GM21737 (cell line): Measurements from ENCODE around the gene RP9.
"Not testable (repeated sequence)": the region's sequence is repeated elsewhere in the genome, so short reads cannot be mapped to it uniquely, and the experiment has no call there.

ENCODE experiments used
- ATAC-seq: cut with Tn5 transposase; IDR thresholded peaks from one replicate; pipeline ENCODE4 v1.9.1; 2021; ENCODE audit warnings: mild to moderate bottlenecking, moderate library complexity; ENCODE audit not compliant: unreplicated experiment

RP9 gene

DNA sequence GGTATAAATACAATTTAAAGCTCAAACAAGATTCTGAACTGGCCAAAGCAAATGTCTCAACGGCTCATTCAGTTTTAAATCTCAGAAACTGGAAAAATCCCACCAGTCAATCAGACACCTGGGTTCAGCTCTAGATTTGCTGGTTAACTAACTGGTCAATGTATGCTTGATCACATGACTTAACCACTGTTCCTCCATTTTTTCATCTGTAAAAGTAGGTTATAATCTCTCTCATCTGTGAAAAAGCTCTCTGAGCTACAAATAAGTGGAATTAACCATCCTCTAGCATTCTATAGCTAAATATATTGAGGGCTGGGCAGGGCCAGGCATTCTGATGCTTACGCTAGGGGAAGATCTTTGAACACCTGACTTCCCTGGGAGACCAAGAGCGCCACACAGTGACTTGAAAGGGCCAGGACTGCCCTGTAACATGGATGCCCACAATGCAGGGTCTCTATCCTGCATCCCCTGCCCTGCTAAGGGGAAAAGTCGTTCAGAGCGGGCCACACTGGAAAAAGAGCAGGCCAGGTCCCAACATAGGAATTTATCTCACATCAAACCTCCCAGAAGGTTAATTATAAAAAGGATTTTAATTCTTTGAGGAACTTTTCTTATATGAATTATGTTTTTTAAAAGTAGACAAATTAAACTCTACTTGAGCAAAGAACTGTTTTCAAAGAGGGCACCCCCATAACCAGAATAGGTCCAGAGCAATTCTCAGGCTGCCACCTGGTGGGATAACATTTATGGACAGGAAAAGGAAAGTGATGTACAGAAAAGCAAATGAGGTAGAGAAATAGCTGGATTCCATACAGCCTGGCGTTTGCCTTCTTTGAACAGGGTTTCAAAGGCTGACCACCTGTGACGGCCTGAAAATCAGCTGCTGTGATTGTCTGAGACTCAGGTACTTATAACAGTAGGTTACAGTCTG is 1.8 kb downstream of the RP9 start:
- no peak for ATAC-seq

DNA sequence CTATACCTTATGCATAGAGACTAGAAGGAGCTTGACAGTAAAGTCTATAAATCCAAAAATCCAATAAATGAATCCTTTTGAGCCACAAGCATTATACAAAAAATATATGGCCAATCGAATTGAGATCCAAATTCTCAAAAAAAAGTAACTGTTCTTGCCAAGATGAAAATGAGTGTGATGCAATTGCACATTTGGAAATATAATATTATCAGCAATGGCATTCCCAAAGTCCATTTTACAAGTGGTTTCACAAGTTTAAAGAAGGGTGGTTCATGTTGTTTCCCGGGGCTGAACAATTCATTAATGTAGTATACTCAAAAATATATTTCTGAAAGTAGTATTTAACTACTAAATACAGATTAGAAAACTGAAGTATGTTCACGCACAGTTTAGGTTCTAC is 7.3 kb downstream of the RP9 start:
- ATAC-seq, result no peak

DNA sequence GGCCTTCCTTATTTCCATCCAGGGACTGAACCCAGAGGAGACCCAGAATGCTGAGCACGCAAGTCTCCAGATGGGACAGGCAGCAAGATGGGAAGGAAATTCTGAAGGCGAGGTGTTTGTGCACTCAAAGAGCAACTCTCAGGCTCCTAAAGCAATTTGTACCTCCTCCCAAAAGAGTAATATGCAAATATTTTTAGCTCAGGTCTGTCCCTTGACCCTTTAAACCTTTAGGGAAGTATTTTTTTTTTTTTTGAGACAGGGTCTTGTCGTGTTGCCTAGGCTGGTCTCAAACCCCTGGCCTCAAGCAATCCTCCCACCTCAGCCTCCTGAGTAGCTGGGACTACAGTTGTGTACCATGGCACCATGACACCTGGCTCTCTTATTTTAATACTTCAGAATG is 8.4 kb downstream of the RP9 start:
- ATAC-seq, result no peak

- no peak for ATAC-seq
These were observed 9.9 kb downstream of the RP9 start for GRCh38 chr7:33099154-33099940.

- not testable (repeated sequence) for ATAC-seq
These were observed 14.4 kb downstream of the RP9 start for GRCh38 chr7:33094745-33095275.

DNA sequence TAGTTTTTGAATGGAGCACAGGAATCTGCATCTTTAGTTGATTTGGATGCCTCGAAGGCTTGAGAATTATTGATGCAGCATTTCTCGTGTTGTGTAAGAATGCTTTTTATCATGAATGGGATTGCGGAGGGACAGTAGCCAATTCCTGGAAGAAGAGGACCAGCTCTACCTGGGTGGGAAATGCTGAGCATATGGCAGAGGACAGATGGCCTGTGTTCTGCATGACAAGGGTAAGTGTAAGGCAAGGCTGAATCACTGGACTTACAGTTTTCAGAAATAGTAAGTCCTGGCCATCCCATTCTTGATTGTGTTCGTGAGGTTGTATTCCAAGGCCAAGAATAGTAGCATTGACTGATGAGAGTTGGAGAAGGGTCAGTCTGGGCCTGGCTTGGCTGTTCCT is 15.9 kb downstream of the RP9 start:
- no peak for ATAC-seq

DNA sequence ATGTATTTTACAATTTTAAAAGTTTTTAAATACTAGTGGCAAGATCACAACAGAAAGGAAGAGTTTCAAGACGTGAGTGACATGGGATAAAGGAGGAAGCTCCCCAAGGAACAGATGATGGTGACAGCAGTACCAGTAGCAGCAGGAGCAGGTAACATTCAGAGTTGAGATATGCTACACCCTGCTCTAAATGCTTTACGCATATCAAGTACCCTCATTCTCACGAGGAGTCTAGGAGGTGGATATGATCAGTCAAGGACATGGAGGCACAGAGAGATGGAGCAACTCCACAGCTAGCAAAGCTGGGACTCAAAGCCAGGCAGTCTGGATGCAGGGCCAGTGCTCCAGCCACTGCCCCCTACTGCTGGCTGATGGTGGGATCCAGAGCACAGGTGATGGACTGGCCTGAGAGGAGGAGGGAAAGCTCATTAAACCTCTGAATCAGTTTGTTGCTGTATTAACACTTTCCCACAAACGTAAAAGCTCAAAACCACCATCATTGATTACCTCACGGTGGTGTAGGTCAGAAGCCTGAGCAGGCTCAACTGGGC is 17.5 kb downstream of the RP9 start:
- no peak for ATAC-seq

DNA sequence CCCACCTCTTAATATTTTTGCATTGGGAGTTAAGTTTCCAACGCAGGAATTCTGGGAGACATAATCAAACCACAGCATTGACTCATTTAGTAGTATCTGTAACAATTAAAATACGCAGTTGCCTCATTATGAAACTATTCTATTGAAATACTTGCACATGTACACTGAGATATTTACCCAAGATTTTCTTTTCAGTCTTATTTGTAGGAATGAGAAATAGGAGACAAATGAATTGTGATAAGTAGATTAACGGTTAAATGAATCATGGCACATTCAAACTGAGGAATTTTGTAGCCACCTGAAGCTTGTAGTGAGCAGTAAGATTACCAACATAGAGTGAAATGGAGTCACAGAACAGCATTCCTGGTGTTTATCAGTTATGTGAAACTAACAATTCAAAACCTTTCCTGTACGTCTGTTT is 18.1 kb downstream of the RP9 start:
- ATAC-seq, result no peak

GRCh38 chr7:33089142-33089541 is 20.1 kb downstream of the RP9 start:
- ATAC-seq, result no peak

GRCh38 chr7:33087858-33088257 is 21.3 kb downstream of the RP9 start:
- ATAC-seq, result no peak

GRCh38 chr7:33087356-33087755 is 21.8 kb downstream of the RP9 start:
- ATAC-seq, result no peak

DNA sequence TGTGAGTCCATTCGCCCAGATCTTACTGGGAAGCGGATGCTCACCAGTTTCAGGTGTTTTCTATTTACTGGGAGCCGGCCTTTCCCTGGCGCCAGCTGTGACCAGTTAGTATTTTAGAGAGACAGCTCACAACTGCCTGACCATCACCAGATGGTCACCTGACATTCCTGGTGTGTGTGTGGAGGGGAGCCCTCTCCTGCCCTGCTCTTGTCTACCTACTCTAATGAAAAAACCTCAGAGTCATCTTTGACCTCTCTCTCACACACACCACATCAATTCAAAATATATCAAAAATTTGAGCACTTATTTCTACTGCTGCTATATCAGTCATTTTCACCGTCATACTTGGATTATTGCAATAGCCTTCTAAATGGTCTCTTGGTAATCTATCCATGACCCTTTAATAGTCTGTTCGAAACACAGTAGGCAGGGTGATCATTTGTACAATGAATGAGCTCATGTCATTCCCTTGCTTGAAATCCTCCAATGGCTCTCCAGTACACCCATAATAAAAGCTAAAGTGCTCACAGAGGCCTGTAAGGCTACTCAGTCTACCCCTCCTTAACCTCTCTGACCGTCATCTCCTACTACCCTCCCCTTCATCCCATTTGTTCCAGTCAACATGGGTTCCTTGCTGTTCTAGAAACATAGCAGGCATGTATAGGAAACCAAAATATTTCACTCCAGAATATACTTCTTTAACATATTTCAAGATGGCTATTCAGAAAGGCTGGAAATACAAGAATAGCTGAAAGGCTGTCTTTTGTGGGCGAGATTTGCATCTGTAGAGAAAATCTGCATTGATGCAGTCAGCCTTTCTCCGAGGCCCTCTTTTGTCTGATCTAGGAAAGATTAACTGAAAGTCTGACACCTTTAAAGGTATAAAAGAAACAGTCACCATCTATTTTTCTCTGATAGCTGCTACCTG is 29.2 kb downstream of the RP9 start:
- no peak for ATAC-seq

DNA sequence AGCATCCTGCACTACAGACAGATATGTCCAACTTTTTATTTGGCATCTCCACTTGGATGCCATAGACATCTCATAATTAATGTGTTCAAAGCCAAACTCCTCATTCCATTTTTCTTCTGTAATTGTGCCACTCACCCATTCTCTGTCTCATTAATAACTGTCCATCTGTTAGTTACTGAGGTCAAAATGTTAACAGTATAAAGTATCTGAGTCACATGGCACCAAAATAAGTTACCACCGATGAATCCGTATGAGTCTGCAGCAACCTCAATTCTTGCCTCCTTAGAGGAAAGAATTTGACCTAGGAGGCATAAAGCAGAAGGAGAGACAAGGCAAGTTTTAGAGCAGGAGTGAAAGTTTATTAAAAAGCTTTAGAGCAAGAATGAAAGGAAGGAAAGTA is 30.1 kb downstream of the RP9 start:
- no peak for ATAC-seq

GRCh38 chr7:33076737-33077136 is 32.5 kb downstream of the RP9 start:
- ATAC-seq, result peak; percentile 70

GRCh38 chr7:33075818-33076518 is 33.2 kb downstream of the RP9 start:
- no peak for ATAC-seq

- ATAC-seq, result no peak
These were observed 36.0 kb downstream of the RP9 start for GRCh38 chr7:33073243-33073642.

GRCh38 chr7:33072471-33072870 is 36.7 kb downstream of the RP9 start:
- no peak for ATAC-seq

DNA sequence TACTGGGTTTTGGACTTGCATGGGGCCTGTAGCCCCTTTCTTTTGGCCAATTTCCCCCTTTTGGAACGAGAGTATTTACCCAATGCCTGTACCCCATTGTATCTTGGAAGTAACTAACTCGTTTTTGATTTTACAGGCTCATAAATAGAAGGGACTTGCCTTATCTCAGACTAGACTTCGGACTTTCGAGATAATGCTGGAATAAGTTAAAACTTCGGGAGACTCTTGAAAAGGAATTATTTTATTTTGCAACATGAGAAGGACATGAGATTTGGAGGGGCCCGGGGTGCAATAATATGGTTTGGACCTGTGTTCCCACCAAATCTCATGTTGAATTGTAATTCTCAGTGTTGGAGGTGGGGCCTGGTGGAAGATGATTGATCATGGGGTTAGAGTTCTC is 38.4 kb downstream of the RP9 start:
- no peak for ATAC-seq

DNA sequence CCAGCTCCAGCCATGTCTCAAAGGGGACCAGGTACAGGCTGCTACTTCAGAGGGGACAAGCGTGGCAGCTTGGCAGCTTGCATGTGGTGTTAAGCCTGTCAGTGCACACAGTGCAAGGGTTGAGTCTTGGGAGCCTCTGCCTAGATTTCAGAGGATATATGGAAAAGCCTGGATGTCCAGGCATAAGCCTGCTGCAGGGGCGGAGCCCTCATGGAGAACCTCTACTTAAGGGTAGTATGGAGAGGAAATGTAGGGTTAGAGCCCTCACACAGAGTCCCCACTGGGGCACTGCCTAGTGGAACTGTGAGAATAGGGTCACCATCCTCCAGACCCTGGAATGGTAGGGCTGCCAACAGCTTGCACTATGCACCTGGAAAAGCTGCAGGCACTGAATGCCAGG is 38.9 kb downstream of the RP9 start:
- no peak for ATAC-seq

DNA sequence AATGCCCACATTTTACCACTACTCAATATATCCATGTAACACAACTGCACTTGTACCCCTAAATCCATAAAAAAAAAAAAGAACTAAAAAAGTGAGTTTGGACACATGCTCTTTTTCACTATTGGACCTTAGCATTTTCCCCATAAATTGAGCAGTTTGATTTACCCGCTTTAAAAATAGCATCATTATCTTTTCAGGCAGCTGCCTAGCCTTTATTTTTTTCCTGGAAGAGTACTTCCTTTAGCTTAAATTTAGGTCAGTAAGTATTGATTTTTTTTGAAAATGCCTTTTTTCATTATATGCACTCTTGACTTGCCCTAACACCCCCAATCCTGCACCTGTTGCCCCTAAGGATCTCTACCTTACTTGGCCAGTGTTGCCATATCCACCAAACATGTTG is 41.3 kb downstream of the RP9 start:
- ATAC-seq, result no peak
